GM12891 (cell line): ENCODE measurements around the gene SNX30.

Experiments
- DNase-seq: peaks from one replicate; pipeline ENCODE4 v3.0.0; 2011; ENCODE audit warnings: low spot score; ENCODE audit not compliant: insufficient read length
- FAIRE-seq: peaks from 2 replicates; lab custom pipeline; 2011; peaks lifted over from hg19 to GRCh38; lab: Jason Lieb, UNC
- PAX5 ChIP-seq: IDR thresholded peaks from 2 replicates; pipeline ENCODE4 v1.6.1; 2011; ENCODE audit warnings: low read length, moderate library complexity, mild to moderate bottlenecking; ENCODE audit not compliant: insufficient read depth, severe bottlenecking
- POLR2A ChIP-seq: IDR thresholded peaks from 2 replicates; pipeline ENCODE4 v1.6.1; 2011; ENCODE audit warnings: low read depth, low read length, control low read depth
- POLR2AphosphoS5 ChIP-seq: IDR thresholded peaks from 2 replicates; pipeline ENCODE4 v1.6.1; 2011; ENCODE audit warnings: low read depth, low read length, control low read depth
- POU2F2 ChIP-seq: IDR thresholded peaks from 2 replicates; pipeline ENCODE4 v1.6.1; 2011; ENCODE audit warnings: low read depth, mild to moderate bottlenecking, control low read depth, low read length, moderate library complexity
- SPI1 ChIP-seq: IDR thresholded peaks from 2 replicates; pipeline ENCODE4 v1.6.1; 2011; ENCODE audit warnings: low read depth, low read length, control low read depth
- TAF1 ChIP-seq: IDR thresholded peaks from 2 replicates; pipeline ENCODE4 v1.6.1; 2011; ENCODE audit warnings: low read depth, low read length, control low read depth

The SNX30 gene

DNA sequence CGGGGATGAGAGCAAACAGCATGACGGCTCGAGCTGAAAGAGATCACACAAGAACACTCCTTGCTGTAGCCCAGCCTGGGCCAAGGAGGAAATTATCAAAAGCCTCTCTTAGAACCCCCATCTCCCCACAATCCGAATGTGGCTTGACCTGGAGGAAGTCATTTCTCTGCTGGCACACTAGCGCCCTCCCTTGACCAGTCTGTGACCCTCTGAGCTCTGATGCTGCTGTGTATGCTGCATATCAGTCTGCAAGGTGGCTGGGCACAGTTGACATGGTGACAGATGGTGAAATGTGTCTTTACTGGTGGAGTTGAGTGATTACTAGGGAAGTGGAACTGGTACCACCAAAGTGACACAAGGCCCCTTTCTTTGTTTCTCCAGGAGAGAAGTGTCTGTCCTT lies 136.8 kb downstream of the SNX30 start:
- TF ChIP-seq PAX5 (no peak), POLR2A (no peak), SPI1 (peak; percentile 17; the same call in 1 of the 2 replicates)
- no peak for DNase-seq
- FAIRE-seq = peak; percentile 31

DNA sequence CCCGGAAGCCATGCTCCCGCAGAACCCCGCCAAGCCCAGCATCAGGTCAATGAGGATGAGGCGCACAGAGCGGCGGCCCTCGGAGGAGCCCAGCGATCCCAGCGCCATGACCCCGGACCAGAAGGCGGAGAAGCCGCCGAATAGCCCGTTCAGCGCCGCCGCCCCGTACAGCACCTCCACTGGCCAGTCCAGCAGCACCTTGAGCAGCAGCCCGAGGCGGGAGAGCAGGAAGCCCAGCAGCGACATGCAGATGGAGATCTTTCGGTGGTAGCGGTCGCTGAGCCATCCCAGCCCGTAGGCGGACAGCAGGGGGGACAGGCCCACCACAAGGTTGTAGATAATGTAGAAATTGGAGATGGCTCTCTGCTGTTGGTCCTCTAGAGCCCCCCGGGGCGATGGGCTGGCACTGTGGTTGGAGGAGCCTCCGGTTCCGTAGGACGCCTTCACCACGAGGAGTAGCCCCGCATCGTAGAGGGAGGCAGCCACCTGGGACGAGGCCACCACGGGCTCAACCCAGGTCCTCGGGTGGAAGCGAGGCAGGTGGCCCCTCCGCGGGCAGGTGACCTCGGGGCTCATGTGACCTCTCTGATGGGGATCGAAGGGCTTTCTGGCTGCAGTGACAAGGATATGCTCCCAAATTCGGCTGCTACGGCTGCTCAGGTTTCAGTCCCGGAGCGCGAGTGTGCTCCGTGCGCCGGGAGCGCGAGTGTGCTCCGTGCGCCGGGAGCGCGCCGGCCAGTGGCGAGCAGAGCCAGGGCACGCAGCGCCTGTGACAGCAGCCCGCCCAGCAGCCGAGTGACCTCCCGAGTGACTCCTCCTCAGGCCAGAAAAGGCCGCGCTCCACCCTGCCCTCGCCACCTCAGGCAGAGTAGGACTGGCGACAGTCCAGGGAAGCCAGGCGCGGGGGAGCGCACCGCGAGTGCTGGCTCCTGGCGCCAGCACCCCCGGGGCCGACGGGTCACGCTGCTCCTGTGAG lies 139.8 kb downstream of the SNX30 start, which contains the start of gene SLC46A2:
Gene SLC46A2, minus strand, starts transcription at position 771 of the 976 bp plus-strand sequence. Its CDS starts 195 bp downstream, at position 576.
- TF ChIP-seq POLR2AphosphoS5 (no peak), PAX5 (no peak), POU2F2 (no peak), SPI1 (no peak), POLR2A (no peak), TAF1 (no peak)
- FAIRE-seq = no peak
- DNase-seq = no peak

DNA sequence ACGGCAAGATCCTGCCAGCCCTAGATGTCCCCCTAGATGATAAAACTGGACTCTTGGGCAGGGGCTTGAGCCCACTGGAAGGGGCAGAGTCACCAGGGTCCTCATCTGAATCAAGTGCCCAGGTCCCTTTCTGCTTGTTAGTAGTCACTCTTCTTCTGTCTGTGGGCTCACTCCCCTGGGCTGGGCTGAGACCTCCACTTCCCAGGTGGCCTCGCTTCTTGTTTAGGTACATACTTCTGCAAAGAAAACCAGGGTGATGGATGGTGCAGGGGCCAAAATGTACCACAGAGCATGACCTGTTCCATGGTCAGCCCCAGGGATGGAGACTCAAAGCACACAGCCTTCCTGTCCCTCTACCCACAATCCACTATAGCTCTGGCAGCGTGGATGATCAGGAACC lies 141.0 kb downstream of the SNX30 start:
- FAIRE-seq (peak; percentile 16), DNase-seq (no peak)
- TF ChIP-seq POLR2AphosphoS5 (no peak), POU2F2 (no peak), POLR2A (no peak), PAX5 (no peak), TAF1 (no peak), SPI1 (no peak)

DNA sequence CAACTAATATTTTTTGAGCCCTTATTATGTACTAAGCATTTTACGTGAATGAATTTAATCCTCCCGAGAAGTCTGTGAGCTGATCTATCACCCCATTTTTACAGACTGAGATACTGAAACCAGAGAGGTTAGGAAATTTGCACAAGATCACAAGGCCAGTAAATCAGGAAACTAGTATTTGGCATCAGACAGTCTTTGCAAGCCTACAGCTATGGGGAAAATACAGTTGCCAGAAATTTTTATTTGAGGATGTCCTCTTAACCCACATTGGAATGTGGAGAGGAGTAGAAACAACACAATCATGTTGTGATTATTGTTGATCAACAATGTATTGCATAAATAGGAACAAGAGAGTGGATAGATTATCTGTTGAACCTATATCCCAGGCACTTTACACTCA lies 142.4 kb downstream of the SNX30 start:
- TF ChIP-seq SPI1 (no peak), TAF1 (no peak), PAX5 (no peak), POLR2AphosphoS5 (no peak), POU2F2 (no peak), POLR2A (no peak)
- FAIRE-seq (no peak), DNase-seq (no peak)

DNA sequence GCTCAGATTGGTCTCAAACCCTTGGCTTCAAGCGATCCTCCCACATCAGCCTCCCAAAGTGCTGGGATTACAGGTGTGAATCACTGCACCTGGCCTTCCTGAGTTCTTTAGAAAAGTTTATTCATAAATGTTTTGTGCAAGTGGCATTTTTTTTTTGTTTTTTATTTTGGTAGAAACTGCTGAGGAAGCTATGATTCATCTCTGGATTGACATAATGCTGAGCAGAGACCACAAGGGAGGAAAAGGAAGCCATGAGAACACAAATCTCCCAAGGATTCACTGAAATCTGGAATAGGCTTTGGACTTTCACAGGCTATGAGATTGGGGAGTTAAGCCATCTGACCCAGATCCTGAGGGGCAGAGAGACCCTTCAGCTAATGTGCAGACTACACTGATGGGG lies 143.5 kb downstream of the SNX30 start:
- FAIRE-seq (no peak), DNase-seq (no peak)

DNA sequence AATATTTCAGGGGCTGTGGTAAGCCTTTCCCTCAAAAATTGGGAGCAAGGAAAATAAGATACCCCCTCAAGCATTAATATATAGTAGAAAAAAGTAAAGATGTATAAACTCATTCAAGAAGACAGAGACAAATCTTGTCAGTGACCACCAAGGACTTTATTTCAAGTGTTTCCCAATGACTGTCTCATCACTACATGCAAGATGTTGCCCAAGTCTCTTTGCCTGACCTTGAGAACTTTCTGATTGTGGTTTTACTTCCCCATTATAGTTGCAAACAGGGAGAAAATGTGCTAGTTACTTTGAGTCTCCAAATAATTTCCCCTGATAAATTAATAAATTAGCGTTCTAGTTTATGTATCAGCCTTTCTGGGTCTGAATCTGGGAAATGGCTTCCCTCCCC lies 144.1 kb downstream of the SNX30 start:
- FAIRE-seq (no peak), DNase-seq (no peak)
- TF ChIP-seq TAF1 (no peak), PAX5 (no peak), POLR2AphosphoS5 (no peak), POLR2A (no peak), SPI1 (no peak), POU2F2 (no peak)

More for the DNA sequence above, 143.5 kb downstream of the SNX30 start:
- no peak for TF ChIP-seq POLR2A
- no peak for TF ChIP-seq POLR2AphosphoS5
- no peak for TF ChIP-seq PAX5
- no peak for TF ChIP-seq SPI1
- no peak for TF ChIP-seq TAF1
- no peak for TF ChIP-seq POU2F2

DNA sequence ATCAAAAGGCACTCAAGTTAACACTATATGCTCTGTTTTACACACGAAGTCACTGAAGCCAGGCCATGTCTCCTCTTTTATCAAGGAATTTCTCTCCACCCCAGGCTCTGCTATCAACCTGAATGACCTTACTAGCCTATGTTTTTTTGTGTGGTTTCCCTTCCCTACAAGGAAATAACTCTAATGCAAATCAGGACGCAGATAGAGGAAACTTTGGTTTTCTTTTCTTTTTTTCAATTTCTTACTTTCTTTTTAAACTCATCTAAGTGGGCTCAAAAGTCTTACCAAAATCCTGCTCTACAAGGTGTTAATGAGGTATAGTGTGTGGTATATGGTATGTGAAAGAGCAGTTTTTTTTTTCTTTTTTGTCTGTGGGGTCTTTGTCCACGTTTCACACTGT lies 145.6 kb downstream of the SNX30 start:
- no peak for DNase-seq
- no peak for FAIRE-seq
- no peak for TF ChIP-seq SPI1
- no peak for TF ChIP-seq POLR2A
- TF ChIP-seq TAF1 = no peak
- TF ChIP-seq PAX5 = no peak
- no peak for TF ChIP-seq POU2F2
- no peak for TF ChIP-seq POLR2AphosphoS5

DNA sequence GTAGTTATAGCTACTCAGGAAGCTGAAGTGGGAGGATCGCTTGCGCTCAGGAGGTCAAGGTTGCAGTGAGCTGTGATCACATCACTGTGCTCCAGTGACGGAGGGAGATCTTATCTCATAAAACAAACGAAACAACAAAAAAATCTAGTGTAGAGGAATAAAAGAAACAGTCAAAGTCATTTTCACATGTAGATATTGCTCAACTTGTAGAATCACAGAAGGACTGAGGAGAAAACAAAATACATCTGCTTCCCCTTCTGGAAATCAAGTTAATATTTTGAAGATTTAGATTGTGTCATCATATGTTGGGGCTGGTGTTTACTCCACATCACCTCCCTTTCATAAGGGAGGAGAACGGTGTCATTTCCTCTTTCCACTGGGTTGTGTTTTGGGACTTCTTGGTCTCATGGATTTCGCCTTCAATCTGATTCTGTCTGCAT lies 148.3 kb downstream of the SNX30 start:
- DNase-seq = no peak
- TF ChIP-seq POLR2AphosphoS5 = no peak
- TF ChIP-seq TAF1 = no peak
- no peak for TF ChIP-seq POLR2A
- TF ChIP-seq PAX5 = no peak
- no peak for TF ChIP-seq POU2F2
- no peak for TF ChIP-seq SPI1
- no peak for FAIRE-seq

DNA sequence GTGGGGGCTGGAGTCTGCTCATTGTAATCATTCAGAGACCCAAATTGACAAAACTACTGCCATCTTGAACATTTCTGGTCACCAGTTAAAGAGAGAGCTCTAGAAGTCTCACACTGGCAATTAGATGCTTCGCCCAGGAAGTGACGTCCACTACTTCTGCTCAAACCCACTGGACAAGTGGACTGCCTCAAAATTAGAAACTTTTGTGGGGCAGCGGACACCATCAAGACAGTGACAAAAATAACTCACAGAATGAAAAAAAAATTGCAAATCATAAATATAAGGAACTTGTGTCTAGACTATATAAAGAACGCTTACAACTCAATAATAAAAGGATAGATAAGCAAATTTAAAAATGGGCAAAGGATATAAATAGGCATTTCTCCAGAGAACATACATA lies 149.9 kb downstream of the SNX30 start:
- no peak for TF ChIP-seq POLR2AphosphoS5
- TF ChIP-seq POU2F2 = no peak
- TF ChIP-seq PAX5 = no peak
- no peak for TF ChIP-seq TAF1
- no peak for TF ChIP-seq SPI1
- no peak for FAIRE-seq

More for the DNA sequence above, 149.9 kb downstream of the SNX30 start:
- no peak for DNase-seq
